MCF 10A (cell line): ENCODE results near the gene RBM7. TPM values are rescaled to one million over a fixed set of nuclear protein-coding genes. Genes with fewer than 3 reads are reported as not detected.

Experiments
- BruUV-seq: library from RNA; stranded (reverse); fragments of 400-500 nt; replicated peaks from 2 replicates; lab custom pipeline; 2021; lab: Mats Ljungman, UMichigan
- CTCF ChIA-PET: fragments of 300-600 bp; sonication (Branson Sonifier 250); formaldehyde crosslinking; extraction: SDS; loops from one replicate; lab custom pipeline; 2021; ENCODE audit warnings: antibody characterized with exemption, inconsistent platforms; lab: Yijun Ruan, JAX
- POLR2A ChIA-PET: fragments of 300-600, 350-650 bp; sonication (Branson Sonifier 250); formaldehyde crosslinking; extraction: SDS; loops from one replicate; lab custom pipeline; 2020; ENCODE audit warnings: antibody characterized with exemption, inconsistent platforms; lab: Yijun Ruan, JAX
- DNase-seq: peaks from one replicate; pipeline ENCODE4 v3.0.0-alpha.2; 2018; ENCODE audit not compliant: unreplicated experiment
- H3K27ac Mint-ChIP-seq: one replicate; pipeline ENCODE4 v1.8.0; 2022; ENCODE audit warnings: mild to moderate bottlenecking, low read depth, mixed read lengths; ENCODE audit not compliant: unreplicated experiment
- H3K27me3 Mint-ChIP-seq: one replicate; pipeline ENCODE4 v1.8.0; 2022; ENCODE audit warnings: mixed read lengths; ENCODE audit not compliant: insufficient read depth, unreplicated experiment
- H3K36me3 Mint-ChIP-seq: one replicate; pipeline ENCODE4 v1.8.0; 2022; ENCODE audit warnings: mild to moderate bottlenecking, moderate library complexity, mixed read lengths; ENCODE audit not compliant: insufficient read depth, unreplicated experiment
- H3K4me1 Mint-ChIP-seq: one replicate; pipeline ENCODE4 v1.8.0; 2022; ENCODE audit warnings: mixed read lengths; ENCODE audit not compliant: insufficient read depth, unreplicated experiment
- H3K4me3 Mint-ChIP-seq: one replicate; pipeline ENCODE4 v1.8.0; 2022; ENCODE audit warnings: mild to moderate bottlenecking, moderate library complexity, mixed read lengths; ENCODE audit not compliant: unreplicated experiment
- H3K9me3 Mint-ChIP-seq: one replicate; pipeline ENCODE4 v1.8.0; 2022; ENCODE audit warnings: mixed read lengths; ENCODE audit not compliant: unreplicated experiment
- intact Hi-C: fragments of 100-400 bp; cut with micrococcal nuclease; formaldehyde crosslinking; loops from 2 replicates; pipeline ENCODE4 v1.14.1; 2022
- total RNA-seq: library from RNA; stranded (reverse); gene quantifications from 2 replicates; pipeline ENCODE4 v1.2.3, GENCODE V29; 2022
- TF ChIP-seq, protein P1 (sequence below): fragments of 200-600 bp; IDR thresholded peaks from one replicate; pipeline ENCODE4 v1.8.0; 2022; ENCODE audit warnings: antibody characterized with exemption, mild to moderate bottlenecking; ENCODE audit not compliant: unreplicated experiment

Gene RBM7
- total RNA-seq, 1 experiment from 2014 or later: 46.4 TPM

DNA sequence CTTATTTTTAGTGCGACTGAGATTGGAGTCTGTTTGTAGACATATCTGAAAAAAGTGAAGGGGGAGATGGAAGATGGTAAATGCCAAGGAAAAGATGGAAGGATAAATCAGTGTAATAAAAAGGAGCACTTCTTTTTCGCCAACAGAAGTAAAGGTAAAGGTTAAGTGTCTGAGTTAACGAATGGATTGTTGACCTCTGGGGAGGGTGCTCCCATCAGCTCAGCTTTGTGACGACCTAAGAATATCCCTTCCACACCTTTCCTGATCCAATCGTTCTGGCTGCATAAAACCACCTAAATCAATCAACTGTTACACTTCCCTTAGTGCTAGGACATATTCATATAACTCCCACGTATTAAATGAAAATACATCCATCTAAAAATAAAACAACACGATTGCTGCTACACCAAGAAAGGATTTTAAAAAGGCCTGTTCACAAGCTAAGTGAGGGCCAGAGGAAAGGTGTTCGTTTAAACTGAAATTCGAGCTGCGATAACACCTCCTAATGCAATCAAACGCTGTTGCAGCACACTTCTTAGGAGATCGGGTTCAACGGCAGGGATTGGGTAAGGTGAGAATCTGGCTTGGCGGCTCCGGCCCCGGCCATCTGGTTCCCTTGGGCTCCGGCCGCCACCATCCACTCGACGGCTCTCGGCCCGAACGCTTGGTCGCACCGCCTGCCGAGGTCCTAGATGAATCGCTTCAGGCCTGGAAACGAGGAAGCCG lies 813 bp upstream of the RBM7 start:
- Mint-ChIP-seq H3K4me1 (peaks cover 33% of the 10 kb centered on the region), H3K27me3 (no peaks in the 10 kb centered on the region), H3K27ac (peak overlapping the region; percentile 100), H3K36me3 (peaks cover 12% of the 10 kb centered on the region), H3K4me3 (peak overlapping the region; percentile 92), H3K9me3 (no peaks in the 10 kb centered on the region)
- ChIA-PET CTCF (no interaction called here), POLR2A (interaction anchor here (0.6 to 3.8 kb wide), 19 partner anchors 9 to 243 kb away, joined by 3 to 50 read pairs (median 4); partner anchors contain the start of genes NNMT and REXO2)
- TF ChIP-seq, protein P1, sequence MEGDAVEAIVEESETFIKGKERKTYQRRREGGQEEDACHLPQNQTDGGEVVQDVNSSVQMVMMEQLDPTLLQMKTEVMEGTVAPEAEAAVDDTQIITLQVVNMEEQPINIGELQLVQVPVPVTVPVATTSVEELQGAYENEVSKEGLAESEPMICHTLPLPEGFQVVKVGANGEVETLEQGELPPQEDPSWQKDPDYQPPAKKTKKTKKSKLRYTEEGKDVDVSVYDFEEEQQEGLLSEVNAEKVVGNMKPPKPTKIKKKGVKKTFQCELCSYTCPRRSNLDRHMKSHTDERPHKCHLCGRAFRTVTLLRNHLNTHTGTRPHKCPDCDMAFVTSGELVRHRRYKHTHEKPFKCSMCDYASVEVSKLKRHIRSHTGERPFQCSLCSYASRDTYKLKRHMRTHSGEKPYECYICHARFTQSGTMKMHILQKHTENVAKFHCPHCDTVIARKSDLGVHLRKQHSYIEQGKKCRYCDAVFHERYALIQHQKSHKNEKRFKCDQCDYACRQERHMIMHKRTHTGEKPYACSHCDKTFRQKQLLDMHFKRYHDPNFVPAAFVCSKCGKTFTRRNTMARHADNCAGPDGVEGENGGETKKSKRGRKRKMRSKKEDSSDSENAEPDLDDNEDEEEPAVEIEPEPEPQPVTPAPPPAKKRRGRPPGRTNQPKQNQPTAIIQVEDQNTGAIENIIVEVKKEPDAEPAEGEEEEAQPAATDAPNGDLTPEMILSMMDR: no peak
- DNase-seq: peak; percentile 80
- TSS peak; percentile 68 for BruUV-seq
- intact Hi-C loops: loop anchor here (1.0 to 5.0 kb wide), 5 partner anchors 41 to 119 kb away; partner anchors contain the start of gene NNMT

DNA sequence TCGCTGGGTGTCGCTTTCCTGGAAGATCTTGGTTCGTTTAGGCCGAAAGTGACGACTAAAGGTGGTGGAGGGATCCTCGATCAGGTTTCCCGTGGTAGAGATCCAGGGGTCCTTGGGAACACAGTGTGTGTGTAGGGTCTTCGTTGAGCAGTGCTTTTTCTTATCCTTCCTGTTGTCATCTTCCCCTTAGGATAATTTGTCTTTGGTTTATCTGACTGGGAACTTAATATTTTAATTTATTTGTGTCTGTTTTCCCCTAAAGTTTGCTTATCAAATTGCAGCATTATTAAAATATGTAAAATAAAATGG lies 403 bp downstream of the RBM7 start:
- no peaks in the 10 kb centered on the region for H3K27me3 Mint-ChIP-seq
- peaks cover 39% of the 10 kb centered on the region for H3K4me1 Mint-ChIP-seq
- H3K4me3 Mint-ChIP-seq: peak overlapping the region; percentile 92
- no peak for DNase-seq
- TSS peak; percentile 53 for BruUV-seq
- ChIA-PET CTCF (interaction anchor here (0.7 kb wide), 1 partner anchor 61 kb away, joined by 3 read pairs; no protein-coding TSS in a partner anchor), POLR2A (interaction anchor here (0.6 to 3.8 kb wide), 13 partner anchors 8 to 241 kb away, joined by 3 to 50 read pairs (median 4); partner anchors contain the start of genes NNMT and REXO2)
- peaks cover 23% of the 10 kb centered on the region for H3K36me3 Mint-ChIP-seq
- TF ChIP-seq, protein P1: no peak
- no peaks in the 10 kb centered on the region for H3K9me3 Mint-ChIP-seq
- intact Hi-C loops: loop anchor here (1.0 to 5.0 kb wide), 5 partner anchors 39 to 121 kb away; partner anchors contain the start of gene NNMT
- peak overlapping the region; percentile 100 for H3K27ac Mint-ChIP-seq

DNA sequence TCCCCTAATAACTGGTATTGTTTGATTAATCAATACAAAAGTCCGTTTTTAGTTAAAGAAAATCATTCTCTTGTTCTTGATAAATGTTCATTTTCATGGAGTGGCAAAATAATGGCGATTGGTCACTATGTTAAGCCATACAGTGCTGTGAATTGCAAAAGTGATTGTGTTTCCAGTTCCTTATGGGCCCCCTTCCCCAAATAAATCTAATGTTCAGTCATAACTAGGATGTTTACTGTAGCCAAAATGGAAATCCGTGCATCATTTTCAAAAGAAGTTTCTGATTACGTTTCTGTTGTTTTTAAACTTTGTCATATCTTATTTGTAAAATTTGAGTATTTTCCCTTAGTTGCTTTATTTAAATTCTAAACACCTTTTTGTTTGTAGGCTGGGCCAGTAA lies 845 bp downstream of the RBM7 start:
- POLR2A ChIA-PET: interaction anchor here (0.9 to 1.4 kb wide), 4 partner anchors 10 to 105 kb away, joined by 3 to 8 read pairs (median 3); partner anchors contain the start of genes NNMT and REXO2
- Mint-ChIP-seq H3K27ac (peak overlapping the region; percentile 100), H3K4me1 (peaks cover 39% of the 10 kb centered on the region), H3K4me3 (peak overlapping the region; percentile 92), H3K27me3 (no peaks in the 10 kb centered on the region), H3K9me3 (no peaks in the 10 kb centered on the region), H3K36me3 (peaks cover 28% of the 10 kb centered on the region)
- intact Hi-C loops: loop anchor here (2.0 to 5.0 kb wide), 3 partner anchors 53 to 104 kb away; partner anchors contain the start of gene NNMT
- TF ChIP-seq, protein P1: no peak
- DNase-seq: no peak
- CTCF ChIA-PET: interaction anchor here (1.0 kb wide), 1 partner anchor 17 kb away, joined by 3 read pairs; no protein-coding TSS in a partner anchor
- BruUV-seq: no TSS peak

DNA sequence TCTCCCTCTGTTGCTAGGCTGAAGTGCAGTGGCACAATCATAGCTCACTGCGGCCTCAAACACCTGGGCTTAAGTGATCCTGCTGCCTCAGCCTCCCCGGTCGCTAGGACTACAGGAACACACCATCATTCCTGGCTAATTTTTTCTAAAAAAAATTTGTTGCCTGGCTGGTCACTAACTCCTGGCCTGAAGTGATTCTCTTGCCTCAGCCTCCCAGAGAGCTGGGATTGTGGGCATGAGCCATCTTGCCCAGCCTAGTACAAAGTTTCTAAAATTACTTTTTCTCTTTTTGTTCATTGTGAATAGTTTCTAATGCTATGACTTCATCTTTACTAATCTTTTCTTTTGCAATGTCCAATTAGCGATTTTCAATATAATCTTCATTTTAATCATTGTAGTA lies 12.5 kb downstream of the RBM7 start:
- no TSS peak for BruUV-seq

More for the DNA sequence above, 12.5 kb downstream of the RBM7 start:
- Mint-ChIP-seq H3K27me3 (no peaks in the 10 kb centered on the region), H3K4me3 (no peak overlapping the region), H3K4me1 (peaks cover 14% of the 10 kb centered on the region), H3K9me3 (no peaks in the 10 kb centered on the region), H3K27ac (no peak overlapping the region), H3K36me3 (peaks cover 43% of the 10 kb centered on the region)
- ChIA-PET POLR2A (interaction anchor here (1.1 to 2.6 kb wide), 3 partner anchors 10 to 26 kb away, joined by 3 to 15 read pairs (median 5); partner anchors contain the start of genes C11orf71, RBM7 and REXO2), CTCF (no interaction called here)
- intact Hi-C loops: no loop called here
- no peak for DNase-seq
- TF ChIP-seq, protein P1: no peak
